Tibial artery (tissue), 4 donors: ENCODE measurements around the gene SYMPK.

ENCODE experiments used
- DNase-seq, 2 donors: peaks; one replicate each; pipeline ENCODE4 v3.0.0-alpha.2; 2019
- H3K27ac ChIP-seq, 2 donors: fragments of 200-600 bp; sonication (generic) in 1 of 2; 1 replicate in 1 of 2; 2 replicates in 1 of 2; pipeline ENCODE4 v1.5.1; 2018 to 2019; ENCODE audit warnings: mild to moderate bottlenecking in 1 of 2
- H3K27me3 ChIP-seq, 2 donors: fragments of 200-600 bp; sonication (generic) in 1 of 2; one replicate each; pipeline versions ENCODE4 v1.5.1 to v1.6.0; 2016 to 2019
- H3K36me3 ChIP-seq, 3 donors: fragments of 200-600 bp; sonication (generic) in 2 of 3; one replicate each; pipeline ENCODE4 v1.5.1; 2016 to 2019; ENCODE audit warnings: mild to moderate bottlenecking in 2 of 3
- H3K4me1 ChIP-seq, 4 donors: fragments of 200-600 bp; sonication (generic) in 2 of 4; 1 replicate in 3 of 4; 2 replicates in 1 of 4; pipeline ENCODE4 v1.5.1; 2016 to 2019
- H3K4me3 ChIP-seq, 2 donors: fragments of 200-600 bp; sonication (generic) in 1 of 2; 1 replicate in 1 of 2; 2 replicates in 1 of 2; pipeline ENCODE4 v1.5.1; 2018 to 2019; ENCODE audit warnings: mild to moderate bottlenecking in 2 of 2
- H3K9me3 ChIP-seq, 3 donors: fragments of 200-600 bp; sonication (generic) in 1 of 3; one replicate each; pipeline ENCODE4 v1.5.1; 2016 to 2019
- intact Hi-C: fragments of 100-400 bp; cut with DNase I; formaldehyde crosslinking; loops from one replicate; pipeline ENCODE4 v1.15.0; 2023; ENCODE audit warnings: low total_unique reads
- TF ChIP-seq, protein P1 (sequence below), 2 experiments: fragments of 200-600 bp in 1 of 2; fragments of 450-650 bp in 1 of 2; IDR thresholded peaks; one replicate each; pipeline ENCODE4 v1.5.1; 2017 to 2019; ENCODE audit warnings: antibody characterized with exemption in 2 of 2, mild to moderate bottlenecking in 1 of 2, moderate library complexity in 1 of 2

SYMPK gene

DNA sequence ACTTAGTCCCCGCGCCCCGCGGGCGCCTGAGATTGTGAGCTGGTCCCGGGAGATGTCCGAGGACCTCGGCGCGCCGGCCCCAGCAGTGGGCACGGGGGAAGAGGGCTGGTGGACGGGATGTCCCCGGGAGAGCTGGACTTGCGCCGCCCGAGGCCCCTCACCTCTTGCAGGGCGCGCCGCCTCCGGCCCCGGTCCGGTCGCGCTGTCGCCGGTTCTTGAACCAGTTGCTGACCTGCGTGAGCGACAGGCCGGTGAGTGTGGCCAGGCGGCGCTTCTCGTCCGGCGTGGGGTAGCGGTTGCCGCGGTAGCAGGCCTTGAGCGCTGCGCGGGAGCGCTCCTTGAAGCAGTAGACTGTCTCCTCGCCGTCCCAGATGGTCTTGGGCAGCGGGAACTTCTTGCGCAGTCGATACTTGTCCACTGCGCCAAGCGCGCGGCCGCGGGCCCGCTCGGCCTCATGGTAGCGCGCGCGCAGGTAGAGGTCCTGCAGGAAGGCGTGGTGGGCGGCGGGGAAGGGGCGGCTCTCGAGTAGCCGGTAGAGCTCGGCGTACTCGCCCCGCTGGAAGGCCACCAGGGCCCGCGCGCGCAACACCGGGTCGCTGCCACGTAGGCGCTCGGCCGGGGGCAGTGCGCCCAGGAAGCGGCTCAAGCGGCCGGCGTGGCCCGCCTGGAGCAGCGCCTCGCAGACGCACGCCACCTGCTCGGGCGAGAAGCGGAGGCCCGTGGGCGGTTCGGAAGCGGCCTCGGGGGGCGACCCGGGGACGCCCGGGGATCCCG lies 94.9 kb downstream of the SYMPK start:
- DNase-seq, result peak; percentile 73 to 88
- H3K4me1 ChIP-seq, result peaks cover 0 to 53% (median 45%) of the 10 kb centered on the region in 4 donors
- intact Hi-C loops, result loop anchor here (10.0 kb wide), 1 partner anchor 53 kb away; no protein-coding TSS in a partner anchor

DNA sequence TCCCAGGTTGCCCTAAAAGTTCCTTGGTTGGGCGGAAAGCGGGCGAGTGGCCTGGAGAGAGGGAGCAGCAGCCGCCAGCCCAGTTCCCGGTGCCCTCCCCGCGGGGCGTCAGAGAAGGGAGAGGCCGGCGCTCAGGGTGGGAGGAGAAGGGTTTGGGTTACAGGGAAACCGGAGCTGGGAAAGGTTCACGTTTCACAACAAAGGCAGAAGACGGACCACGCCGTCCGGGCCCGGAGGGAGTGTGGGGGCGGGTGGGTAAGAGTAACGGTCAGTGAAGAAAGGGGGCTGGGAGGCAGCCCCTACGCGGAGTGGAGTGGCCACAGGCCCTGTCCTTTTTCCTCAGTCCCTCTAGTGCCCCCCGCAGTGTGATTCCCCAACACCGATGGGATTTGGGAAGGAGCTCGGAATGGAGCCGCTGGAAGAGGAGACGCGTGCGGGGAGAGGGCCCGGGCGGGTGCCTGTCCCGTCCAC lies 95.5 kb downstream of the SYMPK start:
- TF ChIP-seq, protein P1, sequence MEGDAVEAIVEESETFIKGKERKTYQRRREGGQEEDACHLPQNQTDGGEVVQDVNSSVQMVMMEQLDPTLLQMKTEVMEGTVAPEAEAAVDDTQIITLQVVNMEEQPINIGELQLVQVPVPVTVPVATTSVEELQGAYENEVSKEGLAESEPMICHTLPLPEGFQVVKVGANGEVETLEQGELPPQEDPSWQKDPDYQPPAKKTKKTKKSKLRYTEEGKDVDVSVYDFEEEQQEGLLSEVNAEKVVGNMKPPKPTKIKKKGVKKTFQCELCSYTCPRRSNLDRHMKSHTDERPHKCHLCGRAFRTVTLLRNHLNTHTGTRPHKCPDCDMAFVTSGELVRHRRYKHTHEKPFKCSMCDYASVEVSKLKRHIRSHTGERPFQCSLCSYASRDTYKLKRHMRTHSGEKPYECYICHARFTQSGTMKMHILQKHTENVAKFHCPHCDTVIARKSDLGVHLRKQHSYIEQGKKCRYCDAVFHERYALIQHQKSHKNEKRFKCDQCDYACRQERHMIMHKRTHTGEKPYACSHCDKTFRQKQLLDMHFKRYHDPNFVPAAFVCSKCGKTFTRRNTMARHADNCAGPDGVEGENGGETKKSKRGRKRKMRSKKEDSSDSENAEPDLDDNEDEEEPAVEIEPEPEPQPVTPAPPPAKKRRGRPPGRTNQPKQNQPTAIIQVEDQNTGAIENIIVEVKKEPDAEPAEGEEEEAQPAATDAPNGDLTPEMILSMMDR (IDR thresholded peaks at IDR 0.05), result no peak
- H3K27ac ChIP-seq, result peak overlapping the region; percentile 98 to 99
- peak overlapping the region; percentile 88 to 93 for H3K4me3 ChIP-seq
- peaks cover 2 to 27% (median 7%) of the 10 kb centered on the region in 3 donors for H3K36me3 ChIP-seq
- no peaks in the 10 kb centered on the region for H3K9me3 ChIP-seq
- intact Hi-C loops, result loop anchor here (10.0 kb wide), 1 partner anchor 53 kb away; no protein-coding TSS in a partner anchor
- H3K27me3 ChIP-seq, result no peaks in the 10 kb centered on the region
- H3K4me1 ChIP-seq, result peaks cover 0 to 53% (median 45%) of the 10 kb centered on the region in 4 donors
- DNase-seq, result peak; percentile 89 to 95

More for the DNA sequence above, 94.9 kb downstream of the SYMPK start:
- Histone ChIP-seq H3K27ac (peak overlapping the region; percentile 98 to 99), H3K4me3 (peak overlapping the region; percentile 88 to 93), H3K9me3 (no peaks in the 10 kb centered on the region), H3K27me3 (no peaks in the 10 kb centered on the region), H3K36me3 (peaks cover 7 to 33% (median 8%) of the 10 kb centered on the region in 3 donors)
- TF ChIP-seq, protein P1 (IDR thresholded peaks at IDR 0.05), result no peak

DNA sequence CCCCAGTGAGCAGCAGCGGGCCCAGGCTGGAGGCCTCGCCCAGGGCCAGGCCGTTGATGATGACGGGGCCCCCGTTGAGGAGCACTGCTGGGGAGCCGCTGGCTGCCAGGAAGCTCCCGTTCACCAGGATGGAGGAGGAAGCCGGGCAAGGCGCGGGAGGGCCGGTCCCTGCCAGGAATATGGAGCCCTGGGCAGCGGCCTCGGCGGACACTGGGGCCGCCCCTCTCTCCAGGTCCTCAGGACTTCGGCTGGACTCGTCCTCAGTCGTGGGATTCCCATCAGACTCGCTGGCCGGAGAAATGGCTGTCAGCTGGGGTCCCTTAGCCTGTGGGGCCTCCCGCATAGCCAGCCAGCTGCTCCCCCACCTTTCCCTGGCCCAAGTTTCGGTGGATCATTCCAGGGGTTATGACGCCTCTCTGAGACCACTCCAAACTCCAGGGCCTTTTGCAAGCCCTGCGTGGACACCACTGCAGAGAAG lies 96.0 kb downstream of the SYMPK start:
- no peaks in the 10 kb centered on the region for H3K27me3 ChIP-seq
- no peak for DNase-seq
- H3K36me3 ChIP-seq, result peaks cover 0 to 22% (median 7%) of the 10 kb centered on the region in 3 donors
- H3K4me3 ChIP-seq, result peak overlapping the region; percentile 88 to 93
- intact Hi-C loops, result loop anchor here (10.0 kb wide), 1 partner anchor 52 kb away; no protein-coding TSS in a partner anchor
- peak overlapping the region; percentile 98 to 99 for H3K27ac ChIP-seq
- H3K9me3 ChIP-seq, result no peaks in the 10 kb centered on the region
- TF ChIP-seq, protein P1 (IDR thresholded peaks at IDR 0.05), result no peak
- peaks cover 0 to 53% (median 45%) of the 10 kb centered on the region in 4 donors for H3K4me1 ChIP-seq

DNA sequence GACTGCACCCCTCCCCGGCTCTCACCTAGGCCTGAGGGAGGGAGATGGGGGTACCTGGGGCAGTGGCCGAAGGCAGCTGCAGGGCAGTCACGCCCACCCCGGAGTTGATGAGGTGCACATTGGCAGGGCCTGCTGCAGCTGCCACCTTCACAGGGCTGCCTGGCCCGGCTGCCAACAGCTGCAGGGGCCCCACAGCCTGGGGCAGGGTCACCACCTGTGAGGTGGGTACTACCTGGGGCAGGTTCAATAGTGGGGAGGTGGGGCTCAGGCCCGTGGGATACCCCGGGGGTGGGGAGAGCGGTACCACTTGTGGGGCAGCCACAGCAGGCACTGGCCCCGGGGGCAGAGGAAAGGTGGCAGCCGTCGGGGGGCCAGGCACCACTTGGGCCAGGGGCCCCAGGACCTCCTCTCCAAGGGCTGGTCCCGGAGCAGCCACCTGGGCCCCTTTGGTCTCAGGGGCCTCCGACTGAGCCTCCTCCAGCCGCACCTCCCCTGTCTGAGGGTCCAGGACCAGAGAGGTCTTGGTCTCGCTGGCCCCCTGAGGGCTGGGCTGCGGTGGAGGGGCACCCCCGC lies 96.6 kb downstream of the SYMPK start:
- H3K27ac ChIP-seq, result peak overlapping the region; percentile 98 to 99
- no peaks in the 10 kb centered on the region for H3K9me3 ChIP-seq
- intact Hi-C loops, result loop anchor here (10.0 kb wide), 1 partner anchor 52 kb away; no protein-coding TSS in a partner anchor
- H3K4me1 ChIP-seq, result peaks cover 0 to 49% (median 42%) of the 10 kb centered on the region in 4 donors
- DNase-seq, result peak in 1 of 2 donors; percentile 77
- peaks cover 0 to 16% (median 2%) of the 10 kb centered on the region in 3 donors for H3K36me3 ChIP-seq
- H3K4me3 ChIP-seq, result peak overlapping the region; percentile 88 to 93
- H3K27me3 ChIP-seq, result no peaks in the 10 kb centered on the region
- TF ChIP-seq, protein P1 (IDR thresholded peaks at IDR 0.05), result no peak

DNA sequence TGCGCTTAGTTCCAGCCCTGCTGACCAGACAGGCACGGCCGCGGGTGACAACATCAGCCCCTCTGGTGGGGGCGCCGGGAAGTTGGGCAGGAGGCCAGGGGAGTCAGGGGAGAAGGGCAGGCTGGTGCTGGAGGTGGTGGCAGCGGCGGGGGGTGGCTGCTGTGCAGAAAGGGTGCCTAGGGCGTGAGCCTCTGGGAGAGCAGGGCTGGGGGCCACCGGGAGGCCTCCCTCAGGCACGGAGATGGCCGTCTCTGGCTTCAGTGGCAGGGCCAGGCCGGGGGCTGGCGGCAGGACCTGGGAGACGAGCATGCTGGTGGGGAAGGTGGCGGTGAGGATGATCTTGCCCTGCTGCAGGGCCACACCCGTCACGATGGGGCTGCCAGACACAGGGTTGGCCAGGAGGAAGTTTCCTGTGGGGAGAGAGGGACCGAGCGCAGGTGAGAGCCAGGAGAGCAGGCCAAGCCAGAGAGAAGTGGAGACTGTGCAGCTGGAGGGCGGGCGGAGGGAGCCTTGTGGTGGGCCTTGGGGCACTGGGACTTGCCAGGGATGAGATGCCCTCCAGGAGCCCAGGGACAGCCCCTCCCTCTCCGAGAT lies 97.1 kb downstream of the SYMPK start:
- intact Hi-C loops, result loop anchor here (10.0 kb wide), 1 partner anchor 51 kb away; no protein-coding TSS in a partner anchor
- peak overlapping the region in 1 of 2 donors; percentile 93 for H3K4me3 ChIP-seq
- no peak for DNase-seq
- H3K36me3 ChIP-seq, result peaks cover 0 to 15% (median 0%) of the 10 kb centered on the region in 3 donors
- TF ChIP-seq, protein P1 (IDR thresholded peaks at IDR 0.05), result no peak
- H3K9me3 ChIP-seq, result no peaks in the 10 kb centered on the region
- H3K27me3 ChIP-seq, result no peaks in the 10 kb centered on the region
- H3K27ac ChIP-seq, result peak overlapping the region; percentile 98 to 99
- peaks cover 0 to 43% (median 36%) of the 10 kb centered on the region in 4 donors for H3K4me1 ChIP-seq
